ENCODE data around the gene DMPK.

Gene DMPK

DNA sequence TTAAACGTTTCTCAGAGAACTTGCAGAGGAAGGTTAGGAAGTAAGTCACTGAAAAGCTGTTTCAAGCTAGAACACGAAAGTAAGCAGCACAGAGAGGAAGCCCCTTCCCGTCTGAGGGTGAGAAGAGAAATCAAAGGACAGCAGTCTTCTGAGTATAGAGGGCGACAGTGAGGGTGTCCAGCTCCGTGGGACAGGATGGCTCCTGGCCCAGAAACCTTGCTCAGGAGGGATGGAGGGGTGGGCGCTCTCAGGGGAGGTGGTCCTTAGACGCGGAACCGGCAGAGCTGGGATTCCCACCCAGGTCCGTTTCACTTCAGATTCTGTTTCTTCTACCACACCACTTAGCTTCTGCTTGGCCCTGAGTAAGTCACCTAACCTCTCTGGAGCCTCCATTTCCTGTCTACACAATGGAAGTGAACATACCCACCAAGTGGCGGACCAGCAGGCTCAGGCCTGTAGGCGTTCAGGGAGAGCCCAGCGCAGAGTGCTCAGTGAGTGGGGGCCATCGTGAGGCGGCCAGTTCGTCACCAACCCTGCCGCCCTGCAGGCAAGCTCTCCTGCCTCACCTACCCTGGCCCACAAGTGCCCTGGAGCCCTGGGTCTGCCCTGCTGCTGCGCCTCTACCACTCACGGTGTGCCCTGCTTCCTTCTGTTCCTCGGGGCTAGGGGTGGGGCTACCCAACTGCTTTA is 38.3 kb upstream of the DMPK start:
- no peak for DNase-seq (ENCODE audit: insufficient read length, low spot score)
- TF ChIP-seq, protein P1, sequence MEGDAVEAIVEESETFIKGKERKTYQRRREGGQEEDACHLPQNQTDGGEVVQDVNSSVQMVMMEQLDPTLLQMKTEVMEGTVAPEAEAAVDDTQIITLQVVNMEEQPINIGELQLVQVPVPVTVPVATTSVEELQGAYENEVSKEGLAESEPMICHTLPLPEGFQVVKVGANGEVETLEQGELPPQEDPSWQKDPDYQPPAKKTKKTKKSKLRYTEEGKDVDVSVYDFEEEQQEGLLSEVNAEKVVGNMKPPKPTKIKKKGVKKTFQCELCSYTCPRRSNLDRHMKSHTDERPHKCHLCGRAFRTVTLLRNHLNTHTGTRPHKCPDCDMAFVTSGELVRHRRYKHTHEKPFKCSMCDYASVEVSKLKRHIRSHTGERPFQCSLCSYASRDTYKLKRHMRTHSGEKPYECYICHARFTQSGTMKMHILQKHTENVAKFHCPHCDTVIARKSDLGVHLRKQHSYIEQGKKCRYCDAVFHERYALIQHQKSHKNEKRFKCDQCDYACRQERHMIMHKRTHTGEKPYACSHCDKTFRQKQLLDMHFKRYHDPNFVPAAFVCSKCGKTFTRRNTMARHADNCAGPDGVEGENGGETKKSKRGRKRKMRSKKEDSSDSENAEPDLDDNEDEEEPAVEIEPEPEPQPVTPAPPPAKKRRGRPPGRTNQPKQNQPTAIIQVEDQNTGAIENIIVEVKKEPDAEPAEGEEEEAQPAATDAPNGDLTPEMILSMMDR (IDR thresholded peaks at IDR 0.05; ENCODE audit: insufficient read depth, missing control alignments), result no peak
- FAIRE-seq, result no peak

DNA sequence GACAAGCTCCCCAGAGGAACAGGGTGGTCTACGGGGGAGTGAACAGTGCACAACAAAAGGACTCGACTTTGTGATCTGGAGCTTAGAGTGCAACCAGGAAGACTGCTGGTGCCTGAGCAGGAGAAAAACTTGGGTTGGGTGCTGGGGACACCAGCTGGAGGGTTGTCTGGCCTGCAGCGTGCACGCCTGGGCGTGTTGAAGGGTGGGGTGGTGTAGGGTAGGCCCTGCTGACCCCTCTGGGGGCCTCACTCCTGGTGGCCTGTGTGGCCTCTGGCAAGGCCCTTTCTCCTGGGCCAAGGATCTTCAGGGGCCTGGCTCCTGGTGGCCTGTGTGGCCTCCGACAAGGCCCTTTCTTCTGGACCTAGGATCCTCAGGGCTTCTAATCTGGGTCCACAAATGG is 37.5 kb upstream of the DMPK start:
- FAIRE-seq, result no peak
- no peak for DNase-seq (ENCODE audit: insufficient read length, low spot score)
- TF ChIP-seq, protein P1 (IDR thresholded peaks at IDR 0.05; ENCODE audit: insufficient read depth, missing control alignments), result no peak

DNA sequence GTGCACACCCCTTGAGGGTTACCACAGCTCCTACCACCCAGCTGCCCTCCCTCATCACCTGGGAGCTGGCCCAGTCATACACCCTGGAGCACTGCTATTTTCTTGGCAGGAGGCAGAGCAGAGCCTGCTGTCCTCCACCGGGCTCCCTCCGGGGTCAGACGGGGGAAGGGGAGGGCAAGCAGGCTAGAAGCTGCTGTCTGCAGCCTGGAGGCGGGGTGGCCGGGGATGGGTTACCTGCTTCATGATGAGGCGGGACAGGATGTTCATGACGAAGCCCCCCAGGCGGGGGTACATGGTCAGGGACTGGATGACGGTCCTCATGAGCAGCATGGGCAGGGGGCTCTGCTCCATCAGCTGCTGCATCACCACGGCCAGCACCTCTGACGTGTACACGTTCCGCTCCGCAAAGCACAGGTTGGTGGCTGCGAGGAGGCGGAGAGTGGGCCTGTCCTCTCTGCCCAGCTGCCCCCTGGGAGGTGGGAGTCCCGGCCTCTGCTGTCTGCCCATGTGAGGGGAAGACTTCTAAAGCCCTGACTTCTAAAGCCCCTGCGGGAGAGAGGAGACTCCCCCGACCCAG is 35.5 kb upstream of the DMPK start:
- FAIRE-seq (no peak), DNase-seq (ENCODE audit: insufficient read length, low spot score) (no peak)
- TF ChIP-seq, protein P1 (IDR thresholded peaks at IDR 0.05; ENCODE audit: insufficient read depth, missing control alignments), result no peak

DNA sequence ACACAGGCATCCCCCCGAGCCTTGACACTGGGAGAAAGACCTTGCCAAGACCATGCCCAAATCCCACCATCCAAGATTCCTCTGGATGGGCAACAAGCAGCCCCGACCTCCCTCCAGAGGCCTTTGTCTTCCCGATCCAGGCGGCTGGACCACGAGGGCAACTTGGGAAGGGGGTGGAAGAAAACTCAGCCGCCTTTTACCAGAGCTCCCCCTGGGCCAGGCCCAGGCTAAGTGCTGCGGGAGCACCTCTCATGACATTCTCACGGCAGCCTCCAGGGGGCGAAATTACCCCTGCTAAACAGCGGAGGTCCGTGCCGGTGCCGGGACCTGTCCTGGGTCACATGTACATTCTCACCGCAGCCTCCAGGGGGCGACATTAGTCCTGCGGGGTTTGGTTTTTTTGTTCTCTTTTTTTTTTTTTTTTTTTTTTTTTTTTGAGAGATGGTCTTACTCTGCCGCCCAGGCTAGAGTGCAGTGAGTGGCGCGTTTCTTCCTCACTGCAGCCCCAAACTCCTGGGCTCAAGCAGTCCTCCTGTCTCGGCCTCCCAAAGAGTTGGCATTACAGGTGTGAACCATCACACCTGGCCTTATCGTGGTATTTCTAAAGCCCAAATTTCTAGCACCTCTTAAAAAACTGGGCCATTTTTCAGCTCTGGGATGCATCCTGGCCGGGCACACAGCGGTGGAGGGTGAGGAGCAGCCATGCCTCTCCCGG is 34.9 kb upstream of the DMPK start:
- TF ChIP-seq, protein P1 (IDR thresholded peaks at IDR 0.05; ENCODE audit: insufficient read depth, missing control alignments), result peak; percentile 87
- no peak for FAIRE-seq

DNA sequence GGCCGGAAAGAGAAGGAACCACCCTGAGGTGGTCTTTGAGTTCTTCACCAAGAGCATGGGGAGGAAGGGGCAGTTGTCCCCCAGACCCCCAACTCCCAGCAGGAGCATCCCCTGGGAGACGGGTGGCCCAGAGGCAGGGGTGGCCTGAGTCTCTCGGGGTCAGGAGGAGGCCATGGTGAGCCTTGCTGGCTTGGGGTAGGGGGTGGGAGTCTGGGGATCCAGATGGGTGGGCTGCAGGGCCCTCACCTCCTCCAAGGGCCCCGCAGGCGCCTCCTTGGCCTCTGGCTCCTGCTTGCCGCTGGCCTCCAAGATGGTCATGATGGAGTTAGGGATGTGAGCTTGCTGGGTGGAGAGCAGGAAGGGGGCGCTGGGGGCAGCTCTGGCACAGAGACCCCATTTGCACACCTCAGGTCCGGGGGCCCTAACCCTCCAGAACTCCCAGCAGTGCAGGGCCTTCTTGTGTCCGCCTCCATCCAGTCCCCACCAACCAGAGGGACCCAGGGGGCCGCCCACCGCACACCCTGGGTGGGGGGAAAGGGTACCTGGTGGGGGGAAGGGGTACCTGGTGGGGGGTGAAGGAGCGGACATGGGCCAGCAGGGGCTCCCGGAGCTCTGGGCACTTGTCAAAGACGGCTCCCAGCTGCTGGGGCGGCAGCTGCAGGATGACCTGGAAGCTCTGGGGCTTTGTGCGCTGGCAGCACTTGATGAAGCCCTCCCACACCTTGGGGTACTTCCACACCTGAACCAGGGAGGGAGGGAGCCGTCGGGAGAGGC is 34.1 kb upstream of the DMPK start:
- FAIRE-seq, result no peak

More for the DNA sequence above, 34.9 kb upstream of the DMPK start:
- peak; percentile 99 for DNase-seq (ENCODE audit: insufficient read length, low spot score)

DNA sequence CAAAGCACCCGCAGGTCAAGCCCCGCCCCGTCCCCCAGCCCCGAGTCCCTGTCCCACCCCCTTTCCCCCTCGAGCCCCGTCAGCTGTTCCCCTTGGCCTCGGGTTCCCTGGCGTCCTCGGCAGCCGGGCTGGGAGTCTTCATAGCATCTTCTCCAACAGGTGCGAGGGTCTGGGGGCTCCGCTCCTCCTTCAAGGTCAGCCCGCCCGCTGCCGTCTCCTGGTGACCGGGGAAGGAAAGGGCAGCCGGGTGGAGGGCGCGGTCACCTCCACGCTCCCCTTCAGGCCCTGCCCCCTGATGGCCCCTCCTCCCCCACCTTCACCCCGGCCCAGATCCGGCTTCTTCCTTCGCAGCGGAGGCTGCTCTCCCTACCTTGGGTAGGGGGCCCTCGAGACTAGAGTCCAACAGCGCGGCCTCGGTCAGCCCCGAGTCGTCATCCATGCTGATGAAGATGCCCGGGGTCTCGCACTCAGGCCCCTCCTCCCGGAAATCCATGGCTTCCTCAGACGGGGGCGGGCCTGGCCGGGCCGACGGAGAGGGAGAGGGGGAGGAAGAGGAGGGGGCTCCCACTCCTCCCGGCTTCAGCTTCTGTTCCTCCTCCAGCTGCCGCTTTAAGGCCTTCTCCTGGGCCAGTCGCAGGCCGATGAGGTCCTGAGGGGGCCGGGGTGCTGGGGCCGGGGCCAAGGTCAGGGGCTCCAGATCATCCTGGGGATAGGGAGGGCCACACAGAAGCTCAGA is 33.4 kb upstream of the DMPK start:
- TF ChIP-seq, protein P1 (IDR thresholded peaks at IDR 0.05; ENCODE audit: insufficient read depth, missing control alignments), result no peak
- FAIRE-seq (no peak), DNase-seq (ENCODE audit: insufficient read length, low spot score) (no peak)

More for the DNA sequence above, 34.1 kb upstream of the DMPK start:
- no peak for DNase-seq (ENCODE audit: insufficient read length, low spot score)
- TF ChIP-seq, protein P1 (IDR thresholded peaks at IDR 0.05; ENCODE audit: insufficient read depth, missing control alignments), result no peak

Measured in D721Med (cell line).